Panc1 (cell line): ENCODE data around the gene ITM2B. TPM values are rescaled to one million over a fixed set of nuclear protein-coding genes. Genes with fewer than 3 reads are reported as not detected.

Experiments used
- ATAC-seq: fragments of 200-7000 bp; cut with Tn5 transposase; 2 replicates; pipeline ENCODE4 v1.9.1; 2020; ENCODE audit warnings: mild to moderate bottlenecking, moderate library complexity
- BruUV-seq: library from RNA; stranded (reverse); fragments of 400-500 nt; replicated peaks from 2 replicates; lab custom pipeline; 2021; lab: Mats Ljungman, UMichigan
- CTCF ChIA-PET: fragments of 300-600 bp; sonication (Branson Sonifier 250); formaldehyde crosslinking; loops from one replicate; lab custom pipeline; 2022; ENCODE audit warnings: antibody characterized with exemption; lab: Charles Lee
- POLR2A ChIA-PET: fragments of 300-600 bp; sonication (Branson Sonifier 250); formaldehyde crosslinking; loops from one replicate; lab custom pipeline; 2022; ENCODE audit warnings: antibody characterized with exemption; lab: Charles Lee
- DNase-seq: peaks from one replicate; pipeline ENCODE4 v3.0.0-alpha.2; 2010; ENCODE audit warnings: low read depth, low spot score
- H3K27ac ChIP-seq: 2 replicates; pipeline ENCODE4 v1.5.1; 2011; ENCODE audit warnings: mild to moderate bottlenecking, low read length, inconsistent platforms
- H3K27me3 ChIP-seq: fragments of 200-500 bp; sonication (Bioruptor generic); 2 replicates; pipeline ENCODE4 v1.6.0; 2014; ENCODE audit warnings: low read length, inconsistent platforms; ENCODE audit not compliant: control insufficient read depth, insufficient read depth
- H3K36me3 ChIP-seq: fragments of 200-500 bp; sonication (Bioruptor generic); 2 replicates; pipeline ENCODE4 v1.5.1; 2014; ENCODE audit warnings: inconsistent platforms, mild to moderate bottlenecking, low read length, moderate library complexity; ENCODE audit not compliant: control insufficient read depth, insufficient read depth
- H3K4me1 ChIP-seq: 2 replicates; pipeline ENCODE4 v1.5.1; 2011; ENCODE audit warnings: inconsistent platforms, mild to moderate bottlenecking, low read length, moderate library complexity; ENCODE audit not compliant: control insufficient read depth, insufficient read depth
- H3K4me3 ChIP-seq, 2 experiments: 2 replicates each; pipeline ENCODE4 v1.5.1; 2011 to 2012; ENCODE audit warnings: low read depth in 2 of 2, low read length in 2 of 2, mild to moderate bottlenecking in 2 of 2, inconsistent platforms in 1 of 2, moderate library complexity in 1 of 2
- H3K9me3 ChIP-seq: fragments of 200-500 bp; sonication (Bioruptor generic); 2 replicates; pipeline ENCODE4 v1.5.1; 2014; ENCODE audit warnings: low read depth, mild to moderate bottlenecking, inconsistent platforms, low read length, moderate library complexity; ENCODE audit not compliant: control insufficient read depth, insufficient read depth
- CTCF ChIP-seq: fragments of 450-650 bp; IDR thresholded peaks from 2 replicates; pipeline ENCODE4 v1.5.1; 2017; ENCODE audit warnings: mild to moderate bottlenecking
- POLR2AphosphoS5 ChIP-seq: IDR thresholded peaks from 2 replicates; pipeline ENCODE4 v1.6.1; 2012; ENCODE audit warnings: mild to moderate bottlenecking, low read depth, low read length, moderate library complexity
- REST ChIP-seq, 2 experiments: IDR thresholded peaks; 2 replicates each; pipeline ENCODE4 v1.6.1; 2011 to 2012; ENCODE audit warnings: low read depth in 2 of 2, control low read depth in 1 of 2, low read length in 1 of 2, mild to moderate bottlenecking in 1 of 2, moderate library complexity in 1 of 2; ENCODE audit not compliant: insufficient read depth in 1 of 2
- SIN3A ChIP-seq: IDR thresholded peaks from 2 replicates; pipeline ENCODE4 v1.6.1; 2012; ENCODE audit warnings: low read depth, mild to moderate bottlenecking, low read length, moderate library complexity, borderline replicate concordance; ENCODE audit not compliant: insufficient read depth
- TCF7L2 ChIP-seq: IDR thresholded peaks from 2 replicates; pipeline ENCODE4 v1.6.1; 2011; ENCODE audit warnings: mild to moderate bottlenecking, low read depth, low read length, inconsistent platforms
- in situ Hi-C: cut with HindIII; loops from 2 replicates; pipeline ENCODE4 v1.10.0; 2016; ENCODE audit warnings: low sequenced_read_pairs, low pct_unique_long_range_greater_than_20kb
- intact Hi-C: fragments of 100-400 bp; cut with micrococcal nuclease; formaldehyde crosslinking; loops from one replicate; pipeline ENCODE4 v1.10.0; 2022; ENCODE audit not compliant: unreplicated experiment
- total RNA-seq: library from RNA; stranded (reverse); gene quantifications from one replicate; pipeline ENCODE4 v1.2.1, GENCODE V29; 2021; ENCODE audit not compliant: unreplicated experiment

Gene ITM2B
- total RNA-seq, 1 experiment from 2014 or later = 156 TPM

- DNase-seq (no peak), ATAC-seq (no peak)
- Histone ChIP-seq H3K4me3 (no peak overlapping the region), H3K27ac (no peak overlapping the region), H3K9me3 (no peaks in the 10 kb centered on the region), H3K36me3 (peaks cover 7% of the 10 kb centered on the region; the same call in 1 of the 2 replicates), H3K27me3 (no peaks in the 10 kb centered on the region), H3K4me1 (no peaks in the 10 kb centered on the region)
- TF ChIP-seq POLR2AphosphoS5 (no peak), REST (IDR thresholded peaks at IDR 0.05; ENCODE audit: insufficient read depth in 1 of 2, low read depth in 2 of 2, low read length in 1 of 2) (no peak), TCF7L2 (no peak), CTCF (no peak), SIN3A (no peak)
- POLR2A ChIA-PET = no interaction called here
- intact Hi-C loops (no loop called here), in situ Hi-C loops (no loop called here)
- no TSS peak for BruUV-seq
- CTCF ChIA-PET = no interaction called here
These were observed 33.1 kb downstream of the ITM2B start for GRCh38 chr13:48266150-48266549.

GRCh38 chr13:48266701-48267639 lies 34.0 kb downstream of the ITM2B start:
- BruUV-seq = no TSS peak
- intact Hi-C loops (no loop called here), in situ Hi-C loops (no loop called here)
- Histone ChIP-seq H3K27ac (no peak overlapping the region), H3K4me3 (no peak overlapping the region), H3K9me3 (no peaks in the 10 kb centered on the region), H3K36me3 (peaks cover 3% of the 10 kb centered on the region; the same call in 1 of the 2 replicates), H3K27me3 (no peaks in the 10 kb centered on the region), H3K4me1 (no peaks in the 10 kb centered on the region)
- DNase-seq = no peak
- no peak for TF ChIP-seq SIN3A
- no peak for TF ChIP-seq POLR2AphosphoS5
- CTCF ChIA-PET = no interaction called here
- no peak for ATAC-seq
- POLR2A ChIA-PET = no interaction called here

GRCh38 chr13:48268019-48268418 lies 35.0 kb downstream of the ITM2B start:
- Histone ChIP-seq H3K9me3 (no peaks in the 10 kb centered on the region), H3K27ac (no peak overlapping the region), H3K4me1 (no peaks in the 10 kb centered on the region), H3K27me3 (no peaks in the 10 kb centered on the region), H3K36me3 (no peaks in the 10 kb centered on the region), H3K4me3 (no peak overlapping the region)
- POLR2A ChIA-PET = no interaction called here
- CTCF ChIA-PET = no interaction called here
- DNase-seq (no peak), ATAC-seq (no peak)
- no TSS peak for BruUV-seq
- in situ Hi-C loops = no loop called here
- intact Hi-C loops = no loop called here
- no peak for TF ChIP-seq SIN3A
- TF ChIP-seq CTCF = no peak
- no peak for TF ChIP-seq REST (IDR thresholded peaks at IDR 0.05; ENCODE audit: insufficient read depth in 1 of 2, low read depth in 2 of 2, low read length in 1 of 2)
- no peak for TF ChIP-seq POLR2AphosphoS5
- no peak for TF ChIP-seq TCF7L2
